ENCODE measurements around the gene ZFP3. TPM values are rescaled to one million over a fixed set of nuclear protein-coding genes. Genes with fewer than 3 reads are reported as not detected.

Gene ZFP3
- 1.5 and 2.3 TPM in 2 replicates for polyA plus RNA-seq (2012; rRNA removed)
- polyA plus RNA-seq (2012; cell fraction: cytosol; rRNA removed): 1.9 and 2.2 TPM in 2 replicates
- 1.2 and 2.7 TPM in 2 replicates for polyA plus RNA-seq (2012; cell fraction: nucleus; rRNA removed)

- H3K36me3 ChIP-seq (replicated peaks in 1 of 2; ENCODE audit: control insufficient read depth in 1 of 2, insufficient read depth in 2 of 2, low read length in 1 of 2): no peaks in the 10 kb centered on the region
- 8% methylated on average over 26 of the region's 75 CpGs for WGBS (ENCODE audit: low lambda C conversion rate)
- H3K4me3 ChIP-seq (ENCODE audit: low read depth in 2 of 2, low read length in 1 of 2): peak within 1 kb of the TSS; percentile 64 to 69
- no peaks in the 10 kb centered on the region for H3K9me3 ChIP-seq
- peak; percentile 95 for DNase-seq
- ChIA-PET POLR2A (interaction anchor here (2.0 kb wide), 1 partner anchor 33 kb away, joined by 6 read pairs; the partner anchor contains the start of gene ZNF232), CTCF (interaction anchor here (0.8 to 2.0 kb wide), 5 partner anchors 10 to 91 kb away, joined by 3 to 9 read pairs (median 3); partner anchors contain the start of gene CAMTA2)
- H3F3A ChIP-seq (replicated peaks; ENCODE audit: insufficient read depth): no peaks in the 10 kb centered on the region
- no peaks in the 10 kb centered on the region for H3K79me2 ChIP-seq (ENCODE audit: insufficient read depth)
- peaks cover 0 to 9% of the 10 kb centered on the region in 2 experiments; a peak in 1 of 4 replicates for H3K4me1 ChIP-seq (ENCODE audit: control insufficient read depth in 1 of 2, insufficient read depth in 2 of 2, low read depth in 1 of 2, low read length in 1 of 2)
- no peaks in the 10 kb centered on the region for H3K9me2 ChIP-seq
- no peaks in the 10 kb centered on the region for H4K20me1 ChIP-seq (ENCODE audit: insufficient read depth)
- peak within 1 kb of the TSS; percentile 92 for H2AFZ ChIP-seq (ENCODE audit: low read depth)
- peak within 1 kb of the TSS in 1 of 2 experiments; percentile 64; a peak in 2 of 4 replicates for H3K27ac ChIP-seq (ENCODE audit: low read depth in 2 of 2, low read length in 1 of 2)
- no peaks in the 10 kb centered on the region for H3K27me3 ChIP-seq (ENCODE audit: insufficient read depth)
- H3K9ac ChIP-seq: peak within 1 kb of the TSS; percentile 57
- peak within 1 kb of the TSS; percentile 78 for H3K4me2 ChIP-seq
- TF ChIP-seq SMC3 (IDR thresholded peaks at IDR 0.05; ENCODE audit: low read depth, low read length): no peak
- TF ChIP-seq MEF2A (IDR thresholded peaks at IDR 0.05; ENCODE audit: borderline replicate concordance, low read depth): no peak
- no peak for TF ChIP-seq NRF1 (IDR thresholded peaks at IDR 0.05; ENCODE audit: low read depth, low read length)
- TF ChIP-seq NFIC (IDR thresholded peaks at IDR 0.05; ENCODE audit: borderline replicate concordance): no peak
- TF ChIP-seq POLR2AphosphoS5 (IDR thresholded peaks at IDR 0.05; ENCODE audit: low read depth, low read length): no peak
- TF ChIP-seq GATA2 (CRISPR knock-in tag; IDR thresholded peaks at IDR 0.05): no peak; the same call in 1 of the 2 replicates
- TF ChIP-seq YY1 (IDR thresholded peaks at IDR 0.05; ENCODE audit: low read depth): no peak
- TF ChIP-seq ELF1 (IDR thresholded peaks at IDR 0.05): peak; percentile 72
- TF ChIP-seq FOSL2 (IDR thresholded peaks at IDR 0.05; ENCODE audit: borderline replicate concordance, low read depth): no peak
- TF ChIP-seq EZH2phosphoT487 (IDR thresholded peaks at IDR 0.05; ENCODE audit: borderline replicate concordance, low read depth): no peak
- TF ChIP-seq TCF12 (IDR thresholded peaks at IDR 0.05): peak; percentile 38; the same call in 1 of the 2 replicates
- TF ChIP-seq MAX (IDR thresholded peaks at IDR 0.05; ENCODE audit: low read depth): peak; percentile 95
- TF ChIP-seq SIN3A (IDR thresholded peaks at IDR 0.05; ENCODE audit: borderline replicate concordance, low read depth, low read length): no peak
- no peak for TF ChIP-seq JUND (IDR thresholded peaks at IDR 0.05)
- TF ChIP-seq REST (IDR thresholded peaks at IDR 0.05; ENCODE audit: low read depth, low read length): no peak
- no peak for TF ChIP-seq IRF3 (IDR thresholded peaks at IDR 0.05; ENCODE audit: low read depth, low read length)
- TF ChIP-seq PBX3 (IDR thresholded peaks at IDR 0.05): no peak
- TF ChIP-seq ZBTB33 (IDR thresholded peaks at IDR 0.05; ENCODE audit: borderline replicate concordance, low read depth): 0 out of 2 replicates have a peak, but pooled peaks have one; percentile 20
- peak; percentile 65; the same call in 1 of the 2 replicates for TF ChIP-seq USF1 (IDR thresholded peaks at IDR 0.05; ENCODE audit: borderline replicate concordance, low read depth)
- TF ChIP-seq CTCF (IDR thresholded peaks at IDR 0.05): no peak; the same call in 1 of the 2 replicates
Measured at GRCh38 chr17:5078106-5079028, at the start of gene ZFP3. Gene ZFP3 (plus strand): TSS chr17:5078467. CDS start chr17:5091505, 13,038 bp downstream.
